Uterus (tissue), 2 donors: ENCODE results near the gene SCN2A.

Experiments
- CTCF ChIP-seq, 4 experiments: fragments of 200-600 bp in 2 of 4; fragments of 450-650 bp in 2 of 4; sonication (generic) in 2 of 4; IDR thresholded peaks; one replicate each; pipeline ENCODE4 v1.5.1; 2016 to 2019; ENCODE audit warnings: antibody characterized with exemption in 4 of 4, mild to moderate bottlenecking in 2 of 4, moderate library complexity in 1 of 4
- POLR2A ChIP-seq, 2 donors: fragments of 450-650 bp; IDR thresholded peaks; one replicate each; pipeline ENCODE4 v1.6.1; 2016; ENCODE audit warnings: antibody characterized with exemption in 2 of 2, mild to moderate bottlenecking in 1 of 2, moderate library complexity in 1 of 2

- TF ChIP-seq CTCF (IDR thresholded peaks at IDR 0.05), result no peak
- TF ChIP-seq POLR2A (IDR thresholded peaks at IDR 0.05), result no peak
These were observed 195.8 kb downstream of the SCN2A start for GRCh38 chr2:165434865-165435496.
